Activated CD4-positive, CD25-positive, alpha-beta regulatory T cell treated with anti-CD3 and anti-CD28 coated beads, Interleukin-2, amount 50 U/mL, for 16 hours (primary cell): ENCODE data around the gene MAPK1.
"Not testable (repeated sequence)": the region's sequence is repeated elsewhere in the genome, so short reads cannot be mapped to it uniquely, and the experiment has no call there.

Experiments
- DNase-seq: peaks from one replicate; pipeline ENCODE4 v3.0.0-alpha.2; 2020; ENCODE audit warnings: low read depth, low spot score

The MAPK1 gene

GRCh38 chr22:21791635-21792625, 75.5 kb downstream of the MAPK1 start:
- peak; percentile 13 for DNase-seq

- DNase-seq = not testable (repeated sequence)
Observed at GRCh38 chr22:21790849-21791610, 76.4 kb downstream of the MAPK1 start.

DNA sequence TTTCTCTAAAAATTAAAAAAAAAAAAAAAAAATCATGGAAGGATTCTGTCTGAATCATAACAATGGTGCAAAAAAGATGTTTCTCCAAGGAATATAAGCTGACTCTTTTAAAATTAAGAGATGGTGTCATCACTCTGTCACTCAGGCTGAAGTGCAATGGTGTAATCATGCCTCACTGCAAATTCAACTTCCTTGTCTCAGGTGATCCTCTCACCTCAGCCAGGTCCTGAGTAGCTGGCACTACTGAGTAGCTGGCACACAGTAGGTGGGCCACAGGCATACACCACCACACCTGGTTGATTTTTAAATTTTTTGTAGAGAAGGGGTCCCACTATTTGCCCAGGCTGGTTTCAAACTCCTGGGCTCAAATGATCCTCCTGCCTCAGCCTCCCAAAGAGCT, 77.1 kb downstream of the MAPK1 start:
- no peak for DNase-seq

GRCh38 chr22:21787565-21787964, 79.9 kb downstream of the MAPK1 start:
- DNase-seq = not testable (repeated sequence)

- no peak for DNase-seq
Observed at GRCh38 chr22:21780259-21780658, 87.2 kb downstream of the MAPK1 start.

DNA sequence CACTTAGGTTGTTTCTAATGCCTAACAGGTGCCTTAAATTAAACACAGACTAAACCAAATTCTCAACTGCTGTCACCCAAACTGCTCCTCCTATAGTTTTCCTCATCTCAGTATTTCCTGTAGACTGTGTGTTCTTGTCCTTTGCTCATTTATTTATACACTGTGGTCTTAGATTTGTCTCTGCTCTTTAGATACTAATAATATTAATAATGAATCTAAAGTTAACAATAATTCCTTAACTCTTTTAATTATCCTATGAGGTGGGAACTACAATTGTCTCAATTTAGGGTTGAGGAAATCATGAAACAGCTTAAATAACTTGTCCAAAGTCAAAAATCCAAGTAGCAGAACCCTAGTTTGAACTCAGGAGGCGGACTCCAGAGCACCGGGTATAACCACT, 88.0 kb downstream of the MAPK1 start:
- no peak for DNase-seq

GRCh38 chr22:21778705-21779363, 88.6 kb downstream of the MAPK1 start:
- no peak for DNase-seq

DNA sequence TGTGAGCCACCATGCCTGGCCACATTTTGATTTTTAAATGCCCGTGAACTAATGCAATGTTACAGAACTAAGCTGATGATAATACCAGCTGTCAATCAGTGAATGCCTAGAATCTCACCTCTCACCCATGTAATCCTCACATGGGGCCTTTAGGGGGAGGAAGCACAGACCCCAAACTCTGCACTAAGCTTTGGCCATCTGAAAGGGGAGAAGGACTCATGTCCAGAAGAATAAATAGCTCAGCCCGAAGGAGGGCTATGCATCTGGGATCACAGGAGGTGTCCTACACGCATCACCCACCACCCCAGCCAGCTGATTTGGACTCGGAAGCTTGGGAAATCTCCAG, 95.8 kb downstream of the MAPK1 start:
- no peak for DNase-seq

- DNase-seq = no peak
Observed at GRCh38 chr22:21768435-21768834, 99.0 kb downstream of the MAPK1 start.

- no peak for DNase-seq
Observed at GRCh38 chr22:21766691-21767462, 100.6 kb downstream of the MAPK1 start.

- no peak for DNase-seq
Observed at GRCh38 chr22:21765909-21766529, 101.4 kb downstream of the MAPK1 start.

- DNase-seq = no peak
Observed at GRCh38 chr22:21764038-21764804, 103.2 kb downstream of the MAPK1 start.

DNA sequence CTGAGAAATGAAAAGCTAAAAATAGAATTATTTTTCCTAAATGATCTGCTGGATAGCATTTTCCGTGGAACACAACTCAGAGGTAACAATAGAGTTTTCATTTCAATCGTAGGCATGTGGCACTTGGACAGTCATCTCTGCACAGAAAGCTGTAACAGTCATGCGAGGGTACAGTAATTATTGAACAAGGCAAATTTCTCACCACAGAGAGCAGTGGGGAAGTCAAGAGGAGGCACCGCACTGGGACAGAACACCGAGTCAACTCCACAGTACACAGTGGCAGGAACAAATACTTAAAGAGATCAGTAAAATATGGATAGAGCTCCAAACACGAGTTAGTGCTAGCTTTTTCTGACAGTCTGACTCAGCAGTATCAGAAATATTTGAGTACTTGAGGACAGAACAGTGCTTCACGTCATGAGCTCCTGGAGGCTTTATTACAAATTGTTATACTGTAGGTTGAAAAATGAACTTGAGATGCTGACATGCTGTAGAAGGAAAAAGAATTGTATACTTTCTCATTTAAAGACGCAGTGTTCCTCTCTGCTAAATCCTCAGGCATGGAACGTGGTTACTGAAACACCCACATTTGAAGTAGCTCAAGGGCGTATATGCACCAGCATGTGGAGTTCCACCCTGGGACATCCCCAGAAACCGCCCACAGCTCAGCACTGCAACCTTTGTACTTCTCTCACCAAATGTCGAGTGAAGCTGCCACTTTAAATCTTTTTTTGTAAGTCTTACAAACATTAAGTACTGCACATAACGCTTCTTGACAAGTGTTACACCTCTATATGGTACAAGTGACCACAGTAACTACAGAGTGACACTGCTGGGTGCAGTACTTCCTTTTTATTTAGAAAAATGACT, 104.5 kb downstream of the MAPK1 start:
- no peak for DNase-seq

- DNase-seq = no peak
Observed at GRCh38 chr22:21761994-21762680, 105.3 kb downstream of the MAPK1 start.

GRCh38 chr22:21761086-21761485, 106.4 kb downstream of the MAPK1 start:
- no peak for DNase-seq

DNA sequence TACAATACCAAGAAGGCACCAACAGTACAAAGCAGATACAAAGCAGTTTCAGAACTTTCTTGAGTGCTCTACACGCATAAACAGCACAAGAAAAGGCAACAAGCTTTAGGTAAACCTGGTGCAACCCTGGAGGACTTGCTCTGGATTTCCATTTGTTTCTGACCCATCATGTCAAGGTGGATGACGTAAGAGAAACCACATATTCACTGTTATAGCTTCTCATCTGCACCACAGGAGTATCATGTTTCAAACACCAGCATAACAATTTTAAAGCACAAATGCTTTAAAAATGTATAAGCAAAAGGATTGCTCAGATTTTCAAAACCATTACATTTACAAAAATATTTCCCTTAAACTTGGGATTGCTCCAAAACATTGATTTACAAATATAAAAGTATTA, 106.8 kb downstream of the MAPK1 start:
- DNase-seq = no peak

- no peak for DNase-seq
Observed at GRCh38 chr22:21759646-21760376, 107.6 kb downstream of the MAPK1 start.

DNA sequence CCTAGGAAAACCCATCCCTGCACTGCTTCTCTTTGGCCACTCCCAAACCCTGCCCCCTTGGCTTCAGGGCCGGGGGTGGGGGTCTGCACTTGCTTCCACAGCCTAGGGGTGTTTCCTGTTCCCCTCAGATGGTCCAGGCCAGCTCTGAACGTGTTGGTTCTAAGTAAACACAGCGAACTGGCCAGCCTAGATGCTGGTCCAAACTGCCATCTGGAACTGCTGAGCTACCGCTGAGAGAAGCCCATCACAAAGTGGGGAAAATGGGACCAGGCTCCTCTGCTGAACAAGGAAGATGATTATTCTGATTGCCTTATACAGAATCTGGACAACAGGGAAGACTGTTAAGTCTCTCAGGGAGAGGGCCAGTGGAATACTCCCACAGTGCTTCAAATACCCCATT, 108.4 kb downstream of the MAPK1 start:
- no peak for DNase-seq
